CD1c-positive myeloid dendritic cell (primary cell): Measurements from ENCODE around the gene SMC6.

Experiments used
- DNase-seq: peaks from one replicate; pipeline ENCODE4 v3.0.0-alpha.2; 2016; ENCODE audit errors: extremely low spot score

Gene SMC6

GRCh38 chr2:17718689-17719088, 34.9 kb downstream of the SMC6 start:
- DNase-seq = no peak

GRCh38 chr2:17717666-17718065, 35.9 kb downstream of the SMC6 start:
- DNase-seq = no peak

GRCh38 chr2:17713291-17713690, 40.3 kb downstream of the SMC6 start:
- DNase-seq = no peak

- no peak for DNase-seq
Measured at GRCh38 chr2:17710547-17711248, 42.9 kb downstream of the SMC6 start.

- no peak for DNase-seq
Measured at GRCh38 chr2:17709897-17710296, 43.7 kb downstream of the SMC6 start.

- no peak for DNase-seq
Measured at GRCh38 chr2:17708501-17708900, 45.1 kb downstream of the SMC6 start.

GRCh38 chr2:17706845-17707244, 46.8 kb downstream of the SMC6 start:
- no peak for DNase-seq

GRCh38 chr2:17690776-17691175, 62.8 kb downstream of the SMC6 start:
- DNase-seq = no peak

- DNase-seq = no peak
Measured at GRCh38 chr2:17689010-17689409, 64.6 kb downstream of the SMC6 start.

GRCh38 chr2:17688600-17688999, 65.0 kb downstream of the SMC6 start:
- no peak for DNase-seq

- DNase-seq = no peak
Measured at GRCh38 chr2:17683981-17684380, 69.6 kb downstream of the SMC6 start.

- no peak for DNase-seq
Measured at GRCh38 chr2:17682098-17682857, 71.3 kb downstream of the SMC6 start.

GRCh38 chr2:17680119-17680518, 73.5 kb downstream of the SMC6 start:
- DNase-seq = no peak

GRCh38 chr2:17674817-17675216, 78.8 kb downstream of the SMC6 start:
- DNase-seq = no peak

- DNase-seq = no peak
Measured at GRCh38 chr2:17672583-17673317, 80.9 kb downstream of the SMC6 start.

GRCh38 chr2:17667898-17668297, 85.7 kb downstream of the SMC6 start:
- DNase-seq = no peak

GRCh38 chr2:17664534-17664933, 89.1 kb downstream of the SMC6 start:
- no peak for DNase-seq

- DNase-seq = no peak
Measured at GRCh38 chr2:17662723-17663122, 90.9 kb downstream of the SMC6 start.

GRCh38 chr2:17661460-17661859, 92.2 kb downstream of the SMC6 start:
- no peak for DNase-seq

GRCh38 chr2:17660219-17660618, 93.4 kb downstream of the SMC6 start:
- DNase-seq = no peak

GRCh38 chr2:17658251-17658843, 95.3 kb downstream of the SMC6 start:
- no peak for DNase-seq

- DNase-seq = no peak
Measured at GRCh38 chr2:17657759-17658158, 95.9 kb downstream of the SMC6 start.
